GM12878 (cell line): ENCODE data around the gene UFC1. TPM values are rescaled to one million over a fixed set of nuclear protein-coding genes. Genes with fewer than 3 reads are reported as not detected.

Experiments
- ATAC-seq: fragments of 200-7000 bp; cut with Tn5 transposase; 3 replicates; pipeline ENCODE4 v1.9.1; 2020; ENCODE audit warnings: mild to moderate bottlenecking, moderate library complexity
- BruUV-seq: library from RNA; stranded (reverse); fragments of 400-500 nt; replicated peaks from 2 replicates; lab custom pipeline; 2021; lab: Mats Ljungman, UMichigan
- CTCF ChIA-PET: fragments of 300-600 bp; sonication (Branson Sonifier 250); formaldehyde crosslinking; extraction: SDS; loops from one replicate; lab custom pipeline; 2021; ENCODE audit warnings: inconsistent platforms; lab: Yijun Ruan, JAX
- POLR2A ChIA-PET: fragments of 350-600 bp; formaldehyde crosslinking; extraction: SDS; loops from one replicate; lab custom pipeline; 2021; ENCODE audit warnings: inconsistent platforms; lab: Charles Lee
- RAD21 ChIA-PET: fragments of 300-600 bp; sonication (Branson Sonifier 250); formaldehyde crosslinking; loops from one replicate; lab custom pipeline; 2023; ENCODE audit warnings: antibody characterized with exemption; ENCODE audit not compliant: unreplicated experiment; lab: Charles Lee
- SMC1A ChIA-PET: fragments of 300-600 bp; sonication (Branson Sonifier 250); formaldehyde crosslinking; loops from one replicate; lab custom pipeline; 2023; ENCODE audit not compliant: unreplicated experiment, uncharacterized antibody; lab: Charles Lee
- DNase-seq: peaks from one replicate; pipeline ENCODE4 v3.0.0-alpha.2; 2011; ENCODE audit warnings: low read depth, low spot score
- FAIRE-seq: peaks from 3 replicates; lab custom pipeline; 2011; peaks lifted over from hg19 to GRCh38; lab: Jason Lieb, UNC
- H2AFZ ChIP-seq: 2 replicates; pipeline ENCODE4 v1.6.0; 2011; ENCODE audit warnings: low read depth, low read length, control low read depth; ENCODE audit not compliant: control insufficient read depth
- H3K27ac ChIP-seq: 2 replicates; pipeline ENCODE4 v1.5.1; 2011; ENCODE audit warnings: control low read depth; ENCODE audit not compliant: control insufficient read depth, insufficient read depth
- H3K27me3 ChIP-seq, 2 experiments: replicated peaks in 1 of 2; 2 replicates each; pipeline versions ENCODE4 v1.6.0 to v1.6.1; 2011; ENCODE audit warnings: low read length in 1 of 2; ENCODE audit not compliant: control insufficient read depth in 2 of 2, insufficient read depth in 2 of 2
- H3K36me3 ChIP-seq, 2 experiments: 2 replicates each; pipeline ENCODE4 v1.5.1; 2011; ENCODE audit warnings: low read length in 1 of 2; ENCODE audit not compliant: control insufficient read depth in 2 of 2, insufficient read depth in 2 of 2
- H3K4me1 ChIP-seq: 2 replicates; pipeline ENCODE4 v1.6.1; 2011; ENCODE audit warnings: mild to moderate bottlenecking, low read length, moderate library complexity, mixed read lengths; ENCODE audit not compliant: control insufficient read depth, insufficient read depth
- H3K4me2 ChIP-seq: 2 replicates; pipeline ENCODE4 v1.6.0; 2011; ENCODE audit warnings: control low read depth; ENCODE audit not compliant: control insufficient read depth, insufficient read depth
- H3K4me3 ChIP-seq: fragments of 200-600 bp; sonication (generic); 2 replicates; pipeline ENCODE4 v1.5.1; 2016
- H3K79me2 ChIP-seq: 2 replicates; pipeline ENCODE4 v1.6.0; 2011; ENCODE audit warnings: low read length; ENCODE audit not compliant: control insufficient read depth, insufficient read depth
- H3K9ac ChIP-seq: 2 replicates; pipeline ENCODE4 v1.8.0; 2011; ENCODE audit warnings: low read length, control low read depth, mixed read lengths; ENCODE audit not compliant: control insufficient read depth, insufficient read depth
- H3K9me3 ChIP-seq: replicated peaks from 3 replicates; pipeline ENCODE4 v1.5.1; 2011; ENCODE audit warnings: mild to moderate bottlenecking, low read length; ENCODE audit not compliant: control insufficient read depth, insufficient read depth
- H4K20me1 ChIP-seq: 2 replicates; pipeline ENCODE4 v1.6.0; 2011; ENCODE audit not compliant: control insufficient read depth, insufficient read depth
- ATF7 ChIP-seq: fragments of 450-650 bp; IDR thresholded peaks from 2 replicates; pipeline ENCODE4 v1.6.1; 2016; ENCODE audit warnings: low read depth, mild to moderate bottlenecking
- BRCA1 ChIP-seq: IDR thresholded peaks from 2 replicates; pipeline ENCODE4 v1.6.1; 2011; ENCODE audit warnings: low read depth, low read length, improper control_type of control experiment
- CREM ChIP-seq: IDR thresholded peaks from 2 replicates; pipeline ENCODE4 v1.6.1; 2014; ENCODE audit warnings: antibody characterized with exemption, low read depth
- GABPA ChIP-seq: IDR thresholded peaks from 2 replicates; pipeline ENCODE4 v1.6.1; 2014; ENCODE audit warnings: antibody characterized with exemption, low read depth, mild to moderate bottlenecking, inconsistent platforms
- HCFC1 ChIP-seq: fragments of 150-350 bp; IDR thresholded peaks from 2 replicates; pipeline ENCODE4 v1.6.1; 2014; ENCODE audit warnings: low read length
- HDGF ChIP-seq: fragments of 450-650 bp; IDR thresholded peaks from 2 replicates; pipeline ENCODE4 v1.6.1; 2016; ENCODE audit warnings: antibody characterized with exemption
- JUNB ChIP-seq: IDR thresholded peaks from 2 replicates; pipeline ENCODE4 v1.6.1; 2016; ENCODE audit warnings: antibody characterized with exemption, mild to moderate bottlenecking
- KAT2A ChIP-seq: conservative IDR thresholded peaks from 2 replicates; pipeline ENCODE4 v1.6.1; 2011; ENCODE audit warnings: low read depth, low read length; ENCODE audit not compliant: control insufficient read depth
- KDM1A ChIP-seq: fragments of 200-600 bp; sonication (generic); IDR thresholded peaks from 2 replicates; pipeline ENCODE4 v1.6.1; 2016; ENCODE audit warnings: borderline replicate concordance
- KLF5 ChIP-seq: fragments of 450-650 bp; IDR thresholded peaks from 2 replicates; pipeline ENCODE4 v1.6.1; 2014; ENCODE audit warnings: mild to moderate bottlenecking; ENCODE audit not compliant: partially characterized antibody
- POLR2AphosphoS5 ChIP-seq: IDR thresholded peaks from 2 replicates; pipeline ENCODE4 v1.6.1; 2011; ENCODE audit warnings: mild to moderate bottlenecking, low read length, inconsistent platforms
- RB1 ChIP-seq: fragments of 450-650 bp; formaldehyde crosslinking; IDR thresholded peaks from 2 replicates; pipeline ENCODE4 v1.6.1; 2017; ENCODE audit warnings: mild to moderate bottlenecking, borderline replicate concordance
- ZBED1 ChIP-seq: IDR thresholded peaks from 2 replicates; pipeline ENCODE4 v1.6.1; 2016; ENCODE audit warnings: borderline replicate concordance
- WGBS: methylation state at CpG from one replicate; pipeline ENCODE4 v1.1.6; 2016; ENCODE audit warnings: low lambda C conversion rate; ENCODE audit not compliant: insufficient replicate concordance, insufficient coverage; ENCODE audit errors: missing lambda C conversion rate; 5-methylcytosine and 5-hydroxymethylcytosine counted together
- in situ Hi-C: fragments of 300-500 bp; cut with MboI; formaldehyde crosslinking; loops from 9 replicates; pipeline ENCODE4 v1.14.3; 2018; ENCODE audit warnings: mixed read lengths
- intact Hi-C: fragments of 100-400 bp; cut with micrococcal nuclease; formaldehyde crosslinking; loops from one replicate; pipeline ENCODE4 v1.14.2; 2022; ENCODE audit not compliant: unreplicated experiment
- polyA plus RNA-seq, 11 experiments: library from polyadenylated mRNA; depleted of rRNA in 4 of 11; unstranded in 6 of 11; stranded (reverse) in 5 of 11; fragments of >200 nt; fragmentation: Nextera tagmentation in 4 of 11; fragmentation: Illumina TruSeq in 1 of 11; extraction: Ambion mirVana in 4 of 11; extraction: Trizol in 1 of 11; gene quantifications; 1 replicate in 1 of 11; 2 replicates in 10 of 11; pipeline versions ENCODE4 v1.2.1 to v1.2.3, GENCODE V29; 2011 to 2016; ENCODE audit warnings: inconsistent platforms in 2 of 11, missing spikeins in 2 of 11, low read depth in 1 of 11
- total RNA-seq, 4 experiments: library from RNA; depleted of rRNA in 3 of 4; stranded (reverse); fragments of >200 nt in 3 of 4; fragmentation: Illumina TruSeq in 1 of 4; extraction: Trizol in 1 of 4; gene quantifications; 2 replicates each; pipeline versions ENCODE4 v1.2.1 to v1.2.3, GENCODE V29; 2013 to 2021
- TF ChIP-seq, protein P1 (sequence below): IDR thresholded peaks from 2 replicates; pipeline ENCODE4 v1.6.1; 2012; ENCODE audit warnings: low read length, inconsistent platforms
- TF ChIP-seq, protein P2 (sequence below): fragments of 450-650 bp; formaldehyde crosslinking; IDR thresholded peaks from 2 replicates; pipeline ENCODE4 v1.4.0; 2020; ENCODE audit warnings: mild to moderate bottlenecking, moderate library complexity

Gene UFC1
- total and polyA plus RNA-seq, 10 of the 15 experiments (the other 5 are each of a cell fraction or from before 2014, with no cell fraction given) = 95.9 to 239 (median 151) TPM

DNA sequence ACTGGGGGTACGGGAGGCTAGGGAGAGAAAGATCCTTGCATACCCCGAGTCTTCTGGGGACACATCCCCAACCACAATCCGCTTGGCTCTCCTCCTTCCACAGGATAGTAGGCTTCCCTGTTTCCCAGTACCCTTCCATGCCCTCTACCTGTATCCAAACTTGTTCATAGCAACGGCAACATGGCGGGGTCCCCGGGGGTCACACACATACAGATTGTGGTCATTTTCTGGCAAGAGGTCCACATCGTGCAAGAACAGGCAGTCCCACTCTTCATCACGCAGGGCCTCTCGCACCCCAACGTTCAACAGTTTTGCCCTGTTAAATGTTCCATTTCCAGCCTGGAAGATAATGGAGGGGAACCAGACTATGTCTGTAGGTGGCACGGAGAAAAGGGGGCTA lies 19.9 kb downstream of the UFC1 start:
- no peaks in the 10 kb centered on the region for H3K27me3 ChIP-seq
- no peaks in the 10 kb centered on the region for H3K9me3 ChIP-seq
- peaks cover 17 to 30% of the 10 kb centered on the region in 2 experiments for H3K36me3 ChIP-seq
- ChIA-PET SMC1A (no interaction called here), POLR2A (no interaction called here)
- no peak for ATAC-seq
- 95% methylated on average over 11 of the region's 11 CpGs for WGBS
- intact Hi-C loops = no loop called here
- H3K4me1 ChIP-seq = peaks cover 19% of the 10 kb centered on the region
- H4K20me1 ChIP-seq = no peaks in the 10 kb centered on the region
- H2AFZ ChIP-seq = no peak overlapping the region
- H3K4me3 ChIP-seq = no peak overlapping the region
- no peak for DNase-seq
- in situ Hi-C loops = no loop called here
- H3K4me2 ChIP-seq = no peak overlapping the region
- TF ChIP-seq RB1 = no peak
- TF ChIP-seq, all 136 proteins: peak for 0
- Histone ChIP-seq H3K27ac (no peak overlapping the region), H3K9ac (no peak overlapping the region), H3K79me2 (peaks cover 23% of the 10 kb centered on the region)
- RAD21 ChIA-PET = no interaction called here
- CTCF ChIA-PET = no interaction called here
- no peak for FAIRE-seq
- BruUV-seq = no TSS peak

DNA sequence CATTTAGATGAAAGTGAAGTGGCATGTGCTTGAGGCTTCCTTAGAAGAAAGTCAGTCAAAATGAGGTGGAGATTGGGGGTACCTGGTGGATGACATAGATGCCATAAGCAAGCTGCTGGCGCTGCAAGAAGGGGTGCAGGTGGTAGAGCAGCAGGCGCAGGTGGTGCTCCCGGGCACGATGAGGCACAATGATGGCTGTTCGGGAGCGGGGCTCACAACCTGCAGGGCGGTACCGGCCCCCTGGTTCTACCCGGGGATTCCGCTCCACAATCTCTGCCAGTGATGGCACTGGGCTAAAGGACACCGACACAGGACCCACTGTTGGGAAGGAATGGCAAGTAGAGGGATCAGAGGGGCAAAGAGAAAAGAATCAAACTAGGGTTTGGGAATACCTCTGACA lies 21.1 kb downstream of the UFC1 start:
- ChIA-PET RAD21 (no interaction called here), POLR2A (interaction anchor here (1.2 kb wide), 1 partner anchor 11 kb away, joined by 3 read pairs; no protein-coding TSS in a partner anchor), CTCF (interaction anchor here (3.7 kb wide), 1 partner anchor 9 kb away, joined by 44 read pairs; the partner anchor contains the start of gene PPOX), SMC1A (interaction anchor here (1.1 kb wide), 1 partner anchor 13 kb away, joined by 3 read pairs; no protein-coding TSS in a partner anchor)
- Histone ChIP-seq H3K79me2 (peaks cover 23% of the 10 kb centered on the region), H2AFZ (no peak overlapping the region), H3K4me2 (peak overlapping the region; percentile 87), H4K20me1 (no peaks in the 10 kb centered on the region), H3K9me3 (no peaks in the 10 kb centered on the region), H3K27ac (peak overlapping the region; percentile 87; the same call in 1 of the 2 replicates), H3K4me1 (peaks cover 19% of the 10 kb centered on the region), H3K9ac (no peak overlapping the region; the same call in 1 of the 2 replicates), H3K4me3 (no peak overlapping the region), H3K36me3 (peaks cover 17 to 30% of the 10 kb centered on the region in 2 experiments), H3K27me3 (no peaks in the 10 kb centered on the region)
- in situ Hi-C loops (no loop called here), intact Hi-C loops (no loop called here)
- WGBS = 95% methylated on average over 11 of the region's 11 CpGs
- ATAC-seq (no peak), DNase-seq (no peak), FAIRE-seq (no peak)
- BruUV-seq = no TSS peak
- TF ChIP-seq HCFC1 = no peak
- no peak for TF ChIP-seq HDGF
- no peak for TF ChIP-seq GABPA
- no peak for TF ChIP-seq CREM
- TF ChIP-seq BRCA1 = no peak
- TF ChIP-seq KAT2A = no peak
- TF ChIP-seq POLR2AphosphoS5 = no peak
- TF ChIP-seq KDM1A = no peak
- TF ChIP-seq ZBED1 = no peak
- TF ChIP-seq, protein P1, sequence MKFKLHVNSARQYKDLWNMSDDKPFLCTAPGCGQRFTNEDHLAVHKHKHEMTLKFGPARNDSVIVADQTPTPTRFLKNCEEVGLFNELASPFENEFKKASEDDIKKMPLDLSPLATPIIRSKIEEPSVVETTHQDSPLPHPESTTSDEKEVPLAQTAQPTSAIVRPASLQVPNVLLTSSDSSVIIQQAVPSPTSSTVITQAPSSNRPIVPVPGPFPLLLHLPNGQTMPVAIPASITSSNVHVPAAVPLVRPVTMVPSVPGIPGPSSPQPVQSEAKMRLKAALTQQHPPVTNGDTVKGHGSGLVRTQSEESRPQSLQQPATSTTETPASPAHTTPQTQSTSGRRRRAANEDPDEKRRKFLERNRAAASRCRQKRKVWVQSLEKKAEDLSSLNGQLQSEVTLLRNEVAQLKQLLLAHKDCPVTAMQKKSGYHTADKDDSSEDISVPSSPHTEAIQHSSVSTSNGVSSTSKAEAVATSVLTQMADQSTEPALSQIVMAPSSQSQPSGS = no peak
- TF ChIP-seq ATF7 = no peak
- TF ChIP-seq KLF5 = no peak
- no peak for TF ChIP-seq JUNB
- TF ChIP-seq, protein P2, sequence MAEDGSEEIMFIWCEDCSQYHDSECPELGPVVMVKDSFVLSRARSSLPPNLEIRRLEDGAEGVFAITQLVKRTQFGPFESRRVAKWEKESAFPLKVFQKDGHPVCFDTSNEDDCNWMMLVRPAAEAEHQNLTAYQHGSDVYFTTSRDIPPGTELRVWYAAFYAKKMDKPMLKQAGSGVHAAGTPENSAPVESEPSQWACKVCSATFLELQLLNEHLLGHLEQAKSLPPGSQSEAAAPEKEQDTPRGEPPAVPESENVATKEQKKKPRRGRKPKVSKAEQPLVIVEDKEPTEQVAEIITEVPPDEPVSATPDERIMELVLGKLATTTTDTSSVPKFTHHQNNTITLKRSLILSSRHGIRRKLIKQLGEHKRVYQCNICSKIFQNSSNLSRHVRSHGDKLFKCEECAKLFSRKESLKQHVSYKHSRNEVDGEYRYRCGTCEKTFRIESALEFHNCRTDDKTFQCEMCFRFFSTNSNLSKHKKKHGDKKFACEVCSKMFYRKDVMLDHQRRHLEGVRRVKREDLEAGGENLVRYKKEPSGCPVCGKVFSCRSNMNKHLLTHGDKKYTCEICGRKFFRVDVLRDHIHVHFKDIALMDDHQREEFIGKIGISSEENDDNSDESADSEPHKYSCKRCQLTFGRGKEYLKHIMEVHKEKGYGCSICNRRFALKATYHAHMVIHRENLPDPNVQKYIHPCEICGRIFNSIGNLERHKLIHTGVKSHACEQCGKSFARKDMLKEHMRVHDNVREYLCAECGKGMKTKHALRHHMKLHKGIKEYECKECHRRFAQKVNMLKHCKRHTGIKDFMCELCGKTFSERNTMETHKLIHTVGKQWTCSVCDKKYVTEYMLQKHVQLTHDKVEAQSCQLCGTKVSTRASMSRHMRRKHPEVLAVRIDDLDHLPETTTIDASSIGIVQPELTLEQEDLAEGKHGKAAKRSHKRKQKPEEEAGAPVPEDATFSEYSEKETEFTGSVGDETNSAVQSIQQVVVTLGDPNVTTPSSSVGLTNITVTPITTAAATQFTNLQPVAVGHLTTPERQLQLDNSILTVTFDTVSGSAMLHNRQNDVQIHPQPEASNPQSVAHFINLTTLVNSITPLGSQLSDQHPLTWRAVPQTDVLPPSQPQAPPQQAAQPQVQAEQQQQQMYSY (CRISPR knock-in tag) = no peak
